HG03280 (cell line): ENCODE results near the gene BMS1.
A peak's percentile ranks its signal among the peaks of the same experiment; 100 is the strongest.
"Not testable (repeated sequence)": the region's sequence is repeated elsewhere in the genome, so short reads cannot be mapped to it uniquely, and the experiment has no call there.

Experiments
- ATAC-seq: cut with Tn5 transposase; IDR thresholded peaks from one replicate; pipeline ENCODE4 v1.9.1; 2021; ENCODE audit warnings: mild to moderate bottlenecking, moderate library complexity; ENCODE audit not compliant: unreplicated experiment

BMS1 gene

DNA sequence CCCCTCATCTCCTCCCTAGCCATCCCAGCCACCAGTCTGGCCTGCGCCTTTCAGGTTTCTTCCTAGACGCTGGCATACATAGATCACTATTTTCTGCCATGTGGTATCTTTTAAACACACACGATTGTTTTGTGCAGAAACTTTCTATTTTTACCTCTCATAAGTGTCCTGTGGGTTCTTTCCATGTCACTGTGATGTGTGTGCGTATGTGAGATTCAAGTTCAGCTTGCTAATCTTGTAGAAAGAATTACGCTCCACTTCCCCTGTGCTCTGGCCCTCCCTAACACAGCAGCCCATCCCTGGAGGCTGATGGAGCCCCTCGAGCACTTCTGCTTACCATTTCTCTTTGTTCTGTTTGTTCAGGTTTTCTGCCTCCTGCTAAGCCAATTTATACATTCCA is 80.2 kb downstream of the BMS1 start:
- not testable (repeated sequence) for ATAC-seq

DNA sequence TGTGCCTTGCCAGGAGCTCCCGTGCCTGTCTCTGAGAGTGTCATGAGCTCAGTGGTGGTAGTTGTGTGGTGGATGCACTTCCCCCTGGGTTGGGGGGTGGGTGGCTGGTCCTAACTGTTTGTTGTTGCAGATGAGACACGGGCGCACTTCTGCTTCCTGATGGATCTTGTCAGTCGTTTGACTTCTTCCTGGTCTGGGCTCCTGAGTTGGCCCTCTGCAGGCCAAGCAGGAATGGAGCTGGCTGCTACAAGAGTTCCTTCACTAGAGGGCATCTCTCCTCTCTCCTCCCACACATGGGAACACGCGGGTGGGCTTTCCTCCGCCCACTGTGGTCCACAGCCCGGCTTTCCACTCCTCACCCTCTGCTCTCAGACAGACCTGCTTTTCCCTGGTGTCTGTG is 82.0 kb downstream of the BMS1 start:
- ATAC-seq: no peak

DNA sequence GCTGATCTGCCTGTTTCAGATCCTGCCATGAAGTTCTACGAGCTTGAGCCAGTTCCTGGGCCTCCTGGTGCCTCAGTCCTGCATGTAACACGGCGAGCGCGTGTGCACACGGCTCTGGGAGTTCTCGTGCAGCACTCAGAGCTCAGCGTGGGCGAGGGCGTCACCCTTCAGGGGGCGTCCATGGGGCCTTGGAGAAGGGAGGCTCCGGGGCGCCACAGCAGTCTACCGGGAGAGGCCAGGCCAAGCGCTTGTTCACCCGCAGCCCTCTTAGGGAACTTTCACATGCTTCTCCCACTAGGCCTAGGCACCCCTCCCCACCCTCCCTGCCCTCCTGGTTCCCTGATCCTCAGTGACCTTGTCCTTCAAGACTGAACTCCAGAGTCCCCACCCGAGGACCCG is 83.1 kb downstream of the BMS1 start:
- ATAC-seq: no peak

DNA sequence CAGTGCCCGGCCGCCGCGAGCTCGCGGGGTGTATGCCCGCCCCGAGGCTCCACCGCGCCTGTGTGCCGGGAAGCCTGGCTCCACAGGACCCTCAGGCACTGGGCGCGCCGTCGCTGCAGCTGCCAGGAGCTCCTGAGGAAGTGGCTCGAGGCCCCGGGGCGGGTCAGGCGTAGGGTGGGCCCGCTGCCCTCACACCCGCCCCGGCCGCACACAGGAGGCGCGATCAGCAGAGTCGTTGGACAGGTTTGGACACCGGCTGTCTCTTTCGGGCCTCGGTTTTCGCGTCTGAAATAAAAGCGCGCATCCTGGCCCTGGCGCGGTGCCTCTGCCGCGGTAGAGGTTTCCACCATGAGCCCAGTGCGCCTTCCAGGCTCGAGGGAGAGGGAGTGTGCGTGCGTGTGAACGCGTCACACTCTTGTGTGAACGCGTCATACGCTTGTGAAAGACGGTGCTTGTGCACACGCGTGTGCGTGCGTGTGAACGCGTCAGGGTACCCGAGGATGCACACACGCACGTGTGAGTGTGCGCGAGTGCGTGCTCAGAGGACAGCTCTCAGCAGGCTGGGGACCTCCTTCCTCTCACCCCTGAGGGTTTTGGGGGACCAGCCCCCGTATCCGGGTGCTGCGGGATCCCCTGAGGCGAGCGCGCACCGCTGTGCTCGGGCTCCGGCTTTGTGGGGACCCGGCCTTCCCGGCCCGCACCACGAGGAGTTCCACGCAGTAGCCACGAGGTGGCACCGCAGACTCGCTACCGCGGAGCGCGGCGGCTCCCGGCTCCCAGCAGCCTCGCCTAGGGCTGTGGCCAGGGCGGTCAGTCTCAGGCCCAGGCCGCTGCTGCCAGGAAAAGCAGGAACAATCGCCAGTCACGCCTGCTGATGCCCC is 83.8 kb downstream of the BMS1 start:
- peak; percentile 80 for ATAC-seq

DNA sequence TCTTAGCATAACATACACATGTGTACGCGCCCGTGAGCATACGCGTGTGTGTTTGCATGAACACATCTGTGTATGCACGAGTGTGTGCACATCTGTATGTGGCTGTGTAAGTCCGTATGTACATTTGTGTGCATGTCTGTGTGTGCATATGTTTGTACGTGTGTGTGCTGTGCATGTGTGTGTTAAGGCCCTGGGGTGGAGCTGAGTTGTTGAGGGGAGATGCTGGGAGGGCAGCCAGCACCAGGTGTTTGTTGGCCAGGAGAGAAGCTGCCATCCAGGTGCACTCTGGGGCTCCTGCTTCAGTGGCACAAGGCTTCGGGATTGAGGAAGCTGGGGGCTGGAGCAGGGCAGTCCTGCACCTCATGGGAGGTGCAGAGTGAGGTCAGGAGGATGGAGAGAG is 85.0 kb downstream of the BMS1 start:
- ATAC-seq: no peak

DNA sequence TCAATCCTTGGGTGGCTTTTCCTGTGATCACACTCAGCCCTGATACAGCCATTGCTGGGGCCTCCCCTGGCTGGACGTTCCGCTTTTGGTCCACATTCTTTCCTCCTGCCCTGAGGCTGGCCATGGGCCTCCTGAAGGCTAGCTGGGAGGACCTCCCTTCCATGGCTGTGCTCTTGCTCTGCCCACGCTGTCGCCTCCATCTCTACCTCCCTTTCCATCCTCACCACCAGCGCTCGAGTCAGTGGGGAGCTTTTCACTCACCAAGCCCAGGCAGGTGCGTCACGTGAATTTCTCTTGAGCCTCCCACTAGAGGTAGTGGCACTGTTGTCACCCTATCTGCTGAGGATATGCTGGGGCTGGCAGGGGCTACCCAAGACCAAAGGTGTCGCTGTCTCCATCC is 85.9 kb downstream of the BMS1 start:
- no peak for ATAC-seq

DNA sequence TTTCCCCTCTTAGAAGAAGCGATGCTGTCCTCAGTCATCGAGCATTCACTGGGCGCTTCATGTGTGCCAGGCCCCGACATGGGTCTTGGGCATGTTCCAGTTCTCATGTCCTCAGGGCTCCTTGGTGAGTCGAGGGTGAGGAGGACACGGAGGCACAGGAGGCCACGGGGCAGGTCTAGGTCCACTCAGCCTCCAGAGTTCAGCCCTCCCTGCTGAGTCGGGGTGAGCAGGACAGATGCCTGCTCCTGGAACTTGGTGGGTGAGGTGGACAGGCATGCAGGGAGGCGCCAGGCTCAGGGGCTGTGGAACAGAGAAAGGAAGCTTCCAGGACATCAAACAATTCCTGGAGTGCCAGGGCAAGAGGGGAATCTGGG is 87.4 kb downstream of the BMS1 start:
- ATAC-seq: no peak

DNA sequence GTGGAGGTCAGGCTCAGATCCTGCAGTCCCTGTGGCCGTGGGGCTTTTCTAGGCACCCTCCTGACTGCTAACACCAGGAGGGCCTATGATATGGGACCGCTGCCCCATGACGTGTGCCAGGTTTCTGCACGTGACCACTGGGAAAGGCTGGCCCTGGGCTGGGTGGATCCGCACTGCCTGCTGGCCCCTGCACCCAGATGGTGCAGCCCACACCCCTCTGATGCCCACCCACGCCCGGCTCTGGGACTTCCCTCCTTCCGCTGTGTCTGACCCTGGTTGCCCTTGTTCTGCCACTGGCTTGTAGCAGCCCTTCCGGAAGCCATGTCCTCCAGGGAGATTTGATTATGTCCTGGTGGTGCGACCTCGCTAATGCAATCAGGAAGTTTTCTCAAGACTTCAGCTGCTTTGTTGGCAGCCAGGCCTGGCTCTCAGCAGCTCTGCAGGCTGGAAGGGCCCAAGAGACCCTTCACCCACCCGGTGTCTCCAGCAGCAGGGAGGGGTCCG is 88.6 kb downstream of the BMS1 start:
- not testable (repeated sequence) for ATAC-seq

DNA sequence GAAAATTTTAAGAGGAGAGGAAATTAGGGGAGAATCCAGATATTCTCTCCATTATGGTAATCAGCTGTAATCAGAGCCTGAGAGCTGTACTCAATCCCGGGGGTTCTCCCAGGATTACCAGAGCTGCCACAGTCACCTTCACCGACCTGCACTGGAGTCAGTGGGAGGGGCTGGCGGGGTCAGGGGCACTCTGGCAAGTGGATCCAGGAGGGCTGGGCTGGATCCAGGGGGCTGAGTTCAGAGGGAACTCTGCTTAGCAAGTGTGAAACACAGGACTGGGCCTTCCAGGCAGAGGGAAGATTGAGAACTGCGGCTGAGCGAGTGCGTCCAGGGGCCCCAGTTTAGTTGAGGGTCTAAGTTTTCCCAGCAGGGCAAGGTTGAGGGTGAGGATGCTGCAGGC is 89.2 kb downstream of the BMS1 start:
- no peak for ATAC-seq

DNA sequence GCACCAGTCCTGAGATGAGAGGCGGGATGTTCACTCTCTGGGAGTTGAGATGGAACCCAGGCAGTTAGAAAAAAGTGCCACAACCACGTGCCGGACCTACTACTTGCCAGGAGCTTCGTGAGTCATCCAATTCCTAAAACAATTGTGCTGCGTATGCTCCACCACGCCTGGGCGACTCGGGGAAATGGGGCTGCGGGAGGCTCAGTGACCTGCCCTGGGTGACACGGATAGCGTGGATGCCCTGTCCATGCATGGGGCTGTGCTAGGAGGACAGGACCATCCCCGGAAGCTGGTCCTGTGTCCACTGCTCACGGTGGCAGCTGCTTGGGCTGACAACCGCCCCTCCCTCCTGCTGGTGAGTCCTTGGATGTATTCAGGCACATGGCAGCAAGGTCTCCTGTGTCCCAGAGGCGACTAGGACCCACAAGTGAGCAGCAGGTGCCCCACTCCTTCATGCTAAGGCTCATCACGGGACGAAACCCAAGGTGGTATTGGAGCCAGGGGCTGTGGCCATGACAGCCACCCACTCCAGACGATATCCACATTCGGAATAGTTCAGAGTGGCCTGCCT is 90.4 kb downstream of the BMS1 start:
- ATAC-seq: no peak

DNA sequence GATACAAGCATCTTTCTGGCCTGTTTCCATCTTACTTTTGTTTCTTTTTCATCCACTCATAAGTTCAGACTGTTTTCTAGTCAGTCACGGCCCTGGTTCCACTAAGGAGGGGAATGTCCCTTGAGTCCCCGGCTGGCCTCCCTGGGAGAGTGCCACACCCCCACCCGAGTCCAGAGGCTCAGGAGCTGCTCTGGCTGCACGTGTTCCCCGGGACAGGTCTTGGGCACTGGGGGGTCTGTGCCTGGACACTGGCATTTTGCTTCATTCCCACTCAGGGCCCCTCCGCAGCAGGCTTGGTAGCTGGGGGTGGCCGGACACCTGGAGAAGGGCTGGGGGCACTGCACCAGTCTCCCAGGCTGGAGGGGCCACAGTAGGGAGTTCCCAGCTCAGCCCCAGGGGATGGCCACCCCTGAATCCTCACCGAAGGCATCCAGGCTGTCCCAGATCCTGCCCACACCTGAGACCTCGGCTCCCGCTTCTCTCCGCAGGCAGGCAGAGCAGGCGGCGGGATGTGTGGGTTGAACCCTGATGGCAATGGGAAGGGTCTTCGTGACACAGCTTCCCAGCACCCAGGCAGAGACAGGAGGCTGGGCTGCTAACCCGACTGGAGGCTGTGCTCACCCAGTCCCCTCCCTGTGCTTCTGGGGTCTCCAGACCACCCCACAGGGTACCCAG is 92.3 kb downstream of the BMS1 start:
- ATAC-seq: no peak

DNA sequence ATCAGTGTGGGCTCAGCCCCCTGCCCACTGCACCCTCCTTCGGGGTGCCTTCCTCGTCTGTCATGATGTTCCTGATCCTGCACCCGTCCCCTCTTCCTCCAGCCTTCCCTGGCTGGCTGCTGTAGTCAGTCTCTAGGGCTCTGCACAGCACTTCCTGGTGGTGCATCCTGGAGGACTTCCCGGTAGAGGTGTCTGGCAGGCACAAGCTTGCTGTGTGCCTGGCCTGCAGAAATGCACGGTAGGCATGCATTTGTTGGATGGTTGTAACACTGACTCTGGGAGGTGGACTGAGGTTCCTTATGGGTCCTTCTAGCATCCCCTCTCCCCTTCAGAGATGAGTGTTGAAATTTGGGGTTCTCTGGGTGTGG is 92.8 kb downstream of the BMS1 start:
- no peak for ATAC-seq

DNA sequence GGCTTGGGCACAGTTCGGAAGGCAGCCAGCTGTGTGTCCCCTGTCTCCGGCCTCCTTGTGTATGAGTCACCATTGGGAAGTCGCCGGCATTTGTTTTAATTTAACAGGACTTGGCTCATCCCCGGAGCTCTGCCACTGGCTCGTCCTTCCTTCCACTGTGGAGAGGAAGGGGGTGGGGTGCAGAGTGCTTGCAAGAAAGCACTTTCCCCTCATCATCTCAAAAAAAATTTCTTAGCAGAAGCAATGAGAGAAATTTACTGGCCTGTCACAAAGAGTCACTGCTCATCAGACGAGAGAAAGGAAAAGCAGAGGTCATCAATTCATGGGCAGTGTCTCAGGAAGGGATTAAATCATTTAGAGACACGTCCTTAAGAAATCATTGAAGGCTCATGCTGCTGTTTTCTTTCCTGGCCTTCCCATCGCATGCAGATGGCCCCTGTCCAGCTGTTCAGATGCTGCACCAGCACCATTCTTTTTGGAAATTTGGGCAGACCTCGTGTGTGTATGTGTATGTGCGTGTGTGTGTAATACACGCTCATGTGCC is 93.3 kb downstream of the BMS1 start:
- no peak for ATAC-seq

DNA sequence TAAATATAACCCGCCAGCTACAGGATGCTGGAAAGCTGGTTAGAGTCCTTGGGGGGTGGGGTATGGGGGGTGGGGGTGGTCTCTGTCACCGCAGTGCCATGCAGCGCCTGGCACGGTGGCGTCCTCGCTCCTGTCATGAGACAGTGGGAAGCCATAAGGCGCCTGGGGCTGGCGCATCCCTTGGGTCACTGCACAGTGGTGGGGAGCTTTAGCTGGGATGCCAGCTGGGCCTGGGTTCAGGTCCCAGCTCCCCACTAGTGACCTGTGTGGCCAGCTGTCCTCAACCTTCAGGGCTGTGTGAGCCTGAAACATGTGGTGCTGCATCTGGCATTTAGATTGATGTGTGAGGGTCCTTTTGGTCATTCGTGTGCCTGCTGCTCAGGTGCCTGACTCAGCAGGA is 93.9 kb downstream of the BMS1 start:
- no peak for ATAC-seq

DNA sequence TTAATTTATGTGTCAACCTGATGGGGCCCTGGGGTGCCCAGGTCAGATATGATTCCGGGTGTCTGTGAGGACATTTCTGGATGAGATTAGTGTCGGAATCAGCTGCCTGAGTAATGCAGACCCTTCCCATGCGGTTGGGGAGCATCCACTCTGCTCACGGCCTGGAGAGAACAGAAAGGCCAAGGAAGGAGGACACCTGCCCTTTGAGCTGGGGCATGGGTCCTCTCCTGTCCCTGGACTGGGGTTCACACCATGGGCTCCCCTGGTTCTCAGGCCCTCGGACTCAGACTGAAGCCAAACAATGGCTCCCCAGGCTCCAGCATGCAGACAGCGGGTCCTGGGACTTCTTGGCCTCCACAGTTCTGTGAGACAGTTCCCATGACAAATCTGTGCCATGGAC is 94.3 kb downstream of the BMS1 start:
- ATAC-seq: no peak

DNA sequence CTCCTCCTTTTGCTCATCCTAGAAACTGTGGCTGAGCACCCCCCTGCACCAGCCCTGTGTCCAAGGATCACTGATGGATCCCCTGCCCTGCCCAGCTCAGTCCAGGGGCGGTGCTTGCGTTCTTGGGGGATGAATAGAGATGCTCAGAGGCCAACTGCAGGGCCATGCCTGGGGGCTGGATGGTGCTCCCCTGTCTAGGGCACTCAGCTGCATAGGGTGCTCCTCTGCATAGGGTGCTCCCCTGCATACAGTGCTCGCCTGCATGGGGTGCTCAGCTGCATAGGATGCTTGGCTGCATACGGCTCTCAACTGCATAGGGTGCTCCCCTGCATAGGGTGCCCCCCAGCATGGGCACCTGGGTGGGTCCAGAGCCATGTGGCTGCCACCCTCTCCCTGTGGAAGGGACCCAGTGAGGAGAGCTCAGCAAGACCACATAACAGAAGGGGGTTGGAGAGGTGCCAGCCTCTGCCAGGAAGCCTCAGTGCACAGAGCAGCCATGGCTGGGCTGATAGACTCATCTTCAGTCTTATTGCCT is 95.0 kb downstream of the BMS1 start:
- ATAC-seq: no peak

DNA sequence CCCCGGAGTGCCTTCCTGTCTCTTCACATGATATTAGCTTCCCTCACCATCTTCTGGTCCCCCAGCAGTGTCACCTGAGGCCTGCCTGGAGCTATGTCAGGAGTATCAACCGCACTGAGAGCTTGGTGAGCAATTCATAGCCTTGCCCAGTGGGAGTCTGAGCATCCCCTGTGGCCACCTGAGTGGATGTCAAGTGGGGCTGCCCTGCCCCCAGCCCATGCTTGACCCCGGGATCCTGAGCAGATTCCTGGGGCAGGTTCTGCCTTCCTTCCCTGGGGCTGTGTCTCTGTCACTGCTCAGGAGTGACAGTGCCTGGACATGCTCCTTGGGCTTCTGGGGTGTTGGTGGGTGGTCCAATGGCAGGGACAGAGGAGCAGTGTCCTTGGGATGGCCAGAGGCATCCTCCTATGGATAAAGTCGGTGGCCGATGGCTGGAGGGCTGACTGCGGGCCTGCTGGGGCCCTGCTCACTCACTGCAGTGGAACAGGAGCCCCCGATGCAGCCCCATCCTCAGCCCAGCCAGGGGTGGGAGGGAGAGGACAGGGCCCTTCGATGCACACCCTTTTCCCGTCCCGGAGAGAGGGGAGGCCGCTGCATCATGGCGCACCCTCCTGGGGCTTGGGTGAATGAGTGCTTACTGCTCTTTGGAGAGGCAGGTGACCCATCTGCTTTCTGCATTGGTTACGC is 95.7 kb downstream of the BMS1 start:
- ATAC-seq: no peak

DNA sequence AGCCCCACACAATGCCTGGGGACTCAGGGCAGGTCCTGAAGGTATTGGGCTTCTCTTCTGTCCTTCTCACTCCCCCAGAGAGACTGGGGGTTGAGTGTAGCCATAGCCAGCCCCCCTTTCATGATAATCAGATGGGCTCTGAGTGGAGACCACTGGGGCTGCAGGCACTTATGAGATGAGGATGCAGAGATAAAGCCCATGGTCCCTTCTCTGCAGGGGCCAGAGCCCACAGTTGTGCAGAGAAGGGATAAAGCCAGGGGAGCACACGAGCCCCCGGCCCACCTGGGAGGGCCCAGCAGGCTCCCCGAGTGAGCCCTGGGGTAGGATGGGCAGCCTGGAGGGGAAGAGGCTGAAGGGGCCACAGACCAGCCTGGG is 96.2 kb downstream of the BMS1 start:
- no peak for ATAC-seq

DNA sequence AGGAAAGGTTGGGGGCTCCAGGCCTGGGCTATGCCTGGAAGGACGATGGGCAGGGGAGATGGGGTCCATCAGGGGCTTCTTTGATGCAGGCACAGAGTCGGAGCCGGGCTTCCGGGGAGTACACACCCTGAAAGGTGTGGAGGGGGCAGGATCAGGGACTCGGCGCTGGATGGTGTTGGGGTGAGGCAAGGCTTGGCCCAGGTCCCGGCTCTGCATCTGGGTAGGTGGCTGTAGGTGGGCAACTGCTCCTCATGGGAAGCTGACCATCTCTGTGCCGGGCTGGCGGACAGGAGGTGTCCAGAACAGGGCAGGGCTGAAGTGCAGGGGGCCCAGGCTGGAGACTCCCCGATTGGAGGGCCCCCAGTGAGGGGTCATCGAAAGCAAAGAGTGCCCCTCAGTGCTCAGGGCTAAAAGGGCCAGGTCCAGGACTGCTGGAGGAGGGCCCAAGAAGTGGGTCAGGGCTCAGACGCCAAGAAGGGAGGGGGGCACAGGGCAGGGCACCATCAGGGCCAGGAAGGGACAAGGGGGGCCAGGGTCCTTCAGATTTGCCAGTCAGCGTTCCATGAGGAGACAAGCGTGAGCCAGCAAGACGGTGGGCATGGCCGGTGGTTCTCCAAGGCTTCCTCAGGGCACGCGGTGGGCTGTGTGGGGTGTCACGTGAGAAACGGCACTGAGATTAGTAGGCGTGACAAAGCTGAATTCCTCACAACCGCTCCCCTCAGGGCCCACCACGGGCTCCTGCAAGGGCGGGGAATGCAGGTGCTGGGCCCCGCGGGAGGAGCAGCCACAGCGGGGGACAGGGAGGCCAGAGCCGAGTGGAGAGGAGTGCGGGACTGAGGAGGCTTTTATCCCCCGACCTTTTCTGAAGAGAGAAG is 97.0 kb downstream of the BMS1 start:
- ATAC-seq: no peak

DNA sequence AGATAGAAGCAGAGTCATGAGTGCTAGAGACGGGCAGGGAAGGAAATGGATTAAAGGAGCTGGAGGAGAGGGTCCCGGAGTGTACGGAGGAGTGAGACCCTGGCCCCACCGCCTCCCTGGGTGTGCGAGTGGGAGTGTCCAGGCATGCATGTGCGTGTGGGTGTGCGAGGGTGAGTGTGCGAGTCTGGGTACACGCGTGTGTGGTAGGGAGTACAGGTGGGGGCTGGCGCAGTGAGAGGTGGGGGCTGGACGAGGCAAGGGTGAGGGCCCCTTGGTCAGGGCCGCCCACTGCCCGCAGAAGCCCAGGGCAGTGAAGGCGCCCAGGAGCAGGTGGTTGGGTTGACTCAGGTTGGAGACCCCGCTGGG is 97.6 kb downstream of the BMS1 start:
- no peak for ATAC-seq
